Pancreas (tissue), 10 donors: ENCODE measurements around the gene PDHB. TPM values are rescaled to one million over a fixed set of nuclear protein-coding genes. Genes with fewer than 3 reads are reported as not detected.

Experiments
- ATAC-seq, 4 donors: fragments of 200-7000 bp; cut with Tn5 transposase; one replicate each; pipeline versions ENCODE4 v1.8.0 to v1.9.1; 2020; ENCODE audit warnings: mild to moderate bottlenecking in 4 of 4, moderate library complexity in 4 of 4
- DNase-seq, 6 donors: peaks; one replicate each; pipeline ENCODE4 v3.0.0-alpha.2; 2020
- FAIRE-seq: peaks from 2 replicates; lab custom pipeline; 2012; peaks lifted over from hg19 to GRCh38; lab: Jason Lieb, UNC
- H3K27ac ChIP-seq, 4 donors: fragments of 200-600 bp; sonication (generic); 1 replicate in 3 of 4; 2 replicates in 1 of 4; pipeline versions ENCODE4 v1.5.0 to v1.8.0; 2020
- H3K27me3 ChIP-seq, 4 donors: fragments of 200-600 bp; one replicate each; pipeline ENCODE4 v1.8.0; 2021
- H3K36me3 ChIP-seq, 3 donors: fragments of 200-600 bp; sonication (generic) in 1 of 3; one replicate each; pipeline versions ENCODE4 v1.5.0 to v1.8.0; 2020 to 2021
- H3K4me1 ChIP-seq, 3 donors: fragments of 200-600 bp; one replicate each; pipeline ENCODE4 v1.8.0; 2021
- H3K4me3 ChIP-seq, 4 donors: fragments of 200-600 bp; sonication (generic) in 2 of 4; one replicate each; pipeline versions ENCODE4 v1.5.0 to v1.8.0; 2020 to 2021
- H3K9me3 ChIP-seq, 4 donors: fragments of 200-600 bp; one replicate each; pipeline ENCODE4 v1.8.0; 2021
- WGBS, 2 donors: extraction: QIAGEN DNeasy Blood & Tissue Kit; methylation state at CpG; one replicate each; pipeline ENCODE4 v1.1.7; 2013; 5-methylcytosine and 5-hydroxymethylcytosine counted together
- intact Hi-C, 3 donors: fragments of 100-400 bp; cut with DNase I; formaldehyde crosslinking; loops; one replicate each; pipeline versions ENCODE4 v1.11.1 to v1.14.2; 2022
- polyA plus RNA-seq, 2 donors: library from polyadenylated mRNA; stranded (reverse); fragments of 200-250 nt; gene quantifications; one replicate each; pipeline ENCODE4 v1.2.3, GENCODE V29; 2013
- total RNA-seq, 6 donors: library from RNA; stranded (reverse); fragmentation: NEBNext Ultra II Directional in 4 of 6; extraction: Animal tissue kit (Norgen Biotek cat#: 25700) in 4 of 6; gene quantifications; one replicate each; pipeline versions ENCODE4 v1.2.1 to v1.2.4, GENCODE V29; 2021 to 2023
- TF ChIP-seq, protein P1 (sequence below), 4 donors: fragments of 200-600 bp; sonication (generic) in 3 of 4; IDR thresholded peaks; one replicate each; pipeline versions ENCODE4 v1.5.0 to v1.8.0; 2021; ENCODE audit warnings: antibody characterized with exemption in 4 of 4
- donor health status: healthy with polysubstance abuse.
- donor health status: DM: no; HTN: no; CAD: no; lungs with moderate emphysema.
- donor health status: DM: no; HTN: no; CAD: no.
- donor health status: control.
- donor health status: control.
- donor health status: Bipolar disorder and iron deficiency.
- donor health status: DM: yes; HTN: yes; CAD: no.
- donor health status: DM: no; HTN: no; CAD: no.
- donor health status: DM: no; HTN: no; CAD: no.
- donor health status: DM: yes; HTN: yes; CAD: no.

The PDHB gene
- total and polyA plus RNA-seq, 8 donors, result 17.7 to 44.9 (median 25.7) TPM

GRCh38 chr3:58424613-58425012 is 9.0 kb downstream of the PDHB start:
- 77 to 80% methylated on average over 8 of the region's 8 CpGs for WGBS, 2 donors
- H3K27ac ChIP-seq, result no peak overlapping the region

DNA sequence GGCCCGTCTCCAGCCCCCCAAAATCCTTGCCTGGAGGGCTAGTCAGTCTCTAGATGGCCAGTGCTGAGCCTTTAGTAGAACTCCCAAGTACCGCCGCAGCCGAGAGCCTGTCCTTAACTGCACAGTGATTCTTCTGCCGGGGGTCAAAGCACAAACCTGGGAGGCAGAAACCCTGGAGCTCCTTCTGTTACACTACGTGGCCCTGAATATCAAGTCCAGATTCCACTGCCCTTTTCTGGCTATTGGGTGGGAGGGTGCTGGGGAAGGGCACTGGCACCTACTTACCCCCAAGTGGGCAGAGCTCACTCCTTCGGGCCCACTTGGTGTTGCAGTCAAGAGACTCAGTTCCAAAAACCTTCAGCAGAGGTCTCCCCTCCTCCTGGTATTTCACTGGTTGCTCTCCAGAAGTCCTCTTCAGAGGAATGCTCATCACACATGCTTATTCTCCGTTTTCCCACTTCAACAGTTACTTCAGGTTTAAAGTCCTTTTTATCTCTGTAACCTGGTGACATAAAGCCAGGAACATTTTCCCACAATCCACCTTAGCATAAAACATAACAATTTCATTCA is 10.8 kb downstream of the PDHB start:
- Histone ChIP-seq H3K27me3 (no peaks in the 10 kb centered on the region), H3K27ac (no peak overlapping the region), H3K9me3 (no peaks in the 10 kb centered on the region), H3K36me3 (peaks cover 5 to 39% (median 7%) of the 10 kb centered on the region in 3 donors), H3K4me3 (no peak overlapping the region), H3K4me1 (no peaks in the 10 kb centered on the region)
- peak; percentile 16 to 57 (median 42) for ATAC-seq
- DNase-seq, result no peak
- TF ChIP-seq, protein P1, sequence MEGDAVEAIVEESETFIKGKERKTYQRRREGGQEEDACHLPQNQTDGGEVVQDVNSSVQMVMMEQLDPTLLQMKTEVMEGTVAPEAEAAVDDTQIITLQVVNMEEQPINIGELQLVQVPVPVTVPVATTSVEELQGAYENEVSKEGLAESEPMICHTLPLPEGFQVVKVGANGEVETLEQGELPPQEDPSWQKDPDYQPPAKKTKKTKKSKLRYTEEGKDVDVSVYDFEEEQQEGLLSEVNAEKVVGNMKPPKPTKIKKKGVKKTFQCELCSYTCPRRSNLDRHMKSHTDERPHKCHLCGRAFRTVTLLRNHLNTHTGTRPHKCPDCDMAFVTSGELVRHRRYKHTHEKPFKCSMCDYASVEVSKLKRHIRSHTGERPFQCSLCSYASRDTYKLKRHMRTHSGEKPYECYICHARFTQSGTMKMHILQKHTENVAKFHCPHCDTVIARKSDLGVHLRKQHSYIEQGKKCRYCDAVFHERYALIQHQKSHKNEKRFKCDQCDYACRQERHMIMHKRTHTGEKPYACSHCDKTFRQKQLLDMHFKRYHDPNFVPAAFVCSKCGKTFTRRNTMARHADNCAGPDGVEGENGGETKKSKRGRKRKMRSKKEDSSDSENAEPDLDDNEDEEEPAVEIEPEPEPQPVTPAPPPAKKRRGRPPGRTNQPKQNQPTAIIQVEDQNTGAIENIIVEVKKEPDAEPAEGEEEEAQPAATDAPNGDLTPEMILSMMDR (IDR thresholded peaks at IDR 0.05), result no peak
- 63 to 75% methylated on average over 8 of the region's 8 CpGs for WGBS, 2 donors
- no peak for FAIRE-seq
- intact Hi-C loops, result no loop called here

More at GRCh38 chr3:58424613-58425012, 9.0 kb downstream of the PDHB start:
- Histone ChIP-seq H3K27me3 (no peaks in the 10 kb centered on the region), H3K36me3 (peaks cover 5 to 57% (median 21%) of the 10 kb centered on the region in 3 donors), H3K9me3 (no peaks in the 10 kb centered on the region), H3K4me3 (no peak overlapping the region), H3K4me1 (no peaks in the 10 kb centered on the region)
- TF ChIP-seq, protein P1 (IDR thresholded peaks at IDR 0.05), result no peak
- DNase-seq (no peak), ATAC-seq (no peak), FAIRE-seq (no peak)
- intact Hi-C loops, result no loop called here

GRCh38 chr3:58421004-58421403 is 12.6 kb downstream of the PDHB start:
- DNase-seq, result no peak
- Histone ChIP-seq H3K4me3 (no peak overlapping the region), H3K4me1 (no peaks in the 10 kb centered on the region), H3K27ac (no peak overlapping the region), H3K27me3 (no peaks in the 10 kb centered on the region), H3K9me3 (no peaks in the 10 kb centered on the region), H3K36me3 (peaks cover 0 to 21% (median 2%) of the 10 kb centered on the region in 3 donors)
- no peak for ATAC-seq
- 64 to 77% methylated on average over 7 of the region's 7 CpGs for whole genome bisulfite sequencing, 2 donors
- TF ChIP-seq, protein P1 (IDR thresholded peaks at IDR 0.05), result no peak
- no peak for FAIRE-seq
- intact Hi-C loops, result no loop called here

- ATAC-seq (peak in 2 of 4 donors; percentile 52 to 55), DNase-seq (no peak), FAIRE-seq (no peak)
- Histone ChIP-seq H3K27me3 (no peaks in the 10 kb centered on the region), H3K4me1 (no peaks in the 10 kb centered on the region), H3K27ac (no peak overlapping the region), H3K9me3 (no peaks in the 10 kb centered on the region), H3K4me3 (no peak overlapping the region), H3K36me3 (peaks cover 0 to 10% (median under 1%) of the 10 kb centered on the region in 3 donors)
- intact Hi-C loops, result loop anchor here in 1 of 3 donors (10.0 kb wide), 1 partner anchor 235 kb away; no protein-coding TSS in a partner anchor
- 78 to 81% methylated on average over 7 of the region's 7 CpGs for WGBS, 2 donors
- TF ChIP-seq, protein P1 (IDR thresholded peaks at IDR 0.05), result no peak
These were observed 13.7 kb downstream of the PDHB start for GRCh38 chr3:58419780-58420507.
